Activated CD4-positive, alpha-beta memory T cell treated with anti-CD3 and anti-CD28 coated beads for 36 hours (primary cell): Measurements from ENCODE around the gene STAT3. TPM values are rescaled to one million over a fixed set of nuclear protein-coding genes. Genes with fewer than 3 reads are reported as not detected.
"Not testable (repeated sequence)": the region's sequence is repeated elsewhere in the genome, so short reads cannot be mapped to it uniquely, and the experiment has no call there.

Experiments
- CTCF ChIA-PET: fragments of 350-600 bp; sonication (Branson Sonifier 250); formaldehyde crosslinking; loops from one replicate; lab custom pipeline; 2021; ENCODE audit warnings: antibody characterized with exemption, inconsistent platforms; lab: Charles Lee
- POLR2A ChIA-PET: fragments of 350-600 bp; sonication (Branson Sonifier 250); formaldehyde crosslinking; loops from one replicate; lab custom pipeline; 2021; ENCODE audit warnings: antibody characterized with exemption; lab: Charles Lee
- DNase-seq: peaks from one replicate; pipeline ENCODE4 v3.0.0-alpha.2; 2020
- H3K27ac Mint-ChIP-seq: one replicate; pipeline ENCODE4 v1.8.0; 2021; ENCODE audit warnings: mixed read lengths
- H3K27me3 Mint-ChIP-seq: one replicate; pipeline ENCODE4 v1.8.0; 2021; ENCODE audit warnings: mixed read lengths
- H3K36me3 Mint-ChIP-seq: one replicate; pipeline ENCODE4 v1.8.0; 2021; ENCODE audit warnings: mixed read lengths
- H3K4me1 Mint-ChIP-seq: one replicate; pipeline ENCODE4 v1.8.0; 2021; ENCODE audit warnings: low read depth, mixed read lengths
- H3K4me3 Mint-ChIP-seq: one replicate; pipeline ENCODE4 v1.8.0; 2021; ENCODE audit warnings: mild to moderate bottlenecking, mixed read lengths
- H3K9me3 Mint-ChIP-seq: one replicate; pipeline ENCODE4 v1.8.0; 2021; ENCODE audit warnings: mixed read lengths
- intact Hi-C: fragments of 100-400 bp; cut with micrococcal nuclease; formaldehyde crosslinking; loops from one replicate; pipeline ENCODE4 v1.15.1; 2023
- total RNA-seq, 2 experiments: library from RNA; stranded (reverse); gene quantifications; one replicate each; pipeline ENCODE4 v1.2.3, GENCODE V29; 2021

The STAT3 gene
- total RNA-seq, 2 experiments from 2014 or later: 194 to 198 TPM

GRCh38 chr17:42378959-42379594, 9.2 kb downstream of the STAT3 start:
- peaks cover 32% of the 10 kb centered on the region for H3K36me3 Mint-ChIP-seq
- no peaks in the 10 kb centered on the region for H3K9me3 Mint-ChIP-seq
- DNase-seq: peak; percentile 48
- intact Hi-C loops: loop anchor here (1.0 kb wide), 2 partner anchors 8 to 42 kb away; no protein-coding TSS in a partner anchor
- H3K27ac Mint-ChIP-seq: peak overlapping the region; percentile 91
- CTCF ChIA-PET: interaction anchor here (0.7 to 1.7 kb wide), 8 partner anchors 10 to 148 kb away, joined by 3 to 6 read pairs (median 4); partner anchors contain the start of gene STAT3
- H3K4me1 Mint-ChIP-seq: peaks cover 66% of the 10 kb centered on the region
- peak overlapping the region; percentile 75 for H3K4me3 Mint-ChIP-seq
- no peaks in the 10 kb centered on the region for H3K27me3 Mint-ChIP-seq
- POLR2A ChIA-PET: interaction anchor here (0.7 to 1.8 kb wide), 6 partner anchors 9 to 43 kb away, joined by 3 to 11 read pairs (median 4); partner anchors contain the start of gene STAT3

- no peaks in the 10 kb centered on the region for H3K27me3 Mint-ChIP-seq
- CTCF ChIA-PET: interaction anchor here (0.6 to 1.4 kb wide), 6 partner anchors 10 to 149 kb away, joined by 3 to 6 read pairs (median 4); partner anchors contain the start of gene STAT3
- H3K27ac Mint-ChIP-seq: peak overlapping the region; percentile 91
- H3K9me3 Mint-ChIP-seq: no peaks in the 10 kb centered on the region
- intact Hi-C loops: no loop called here
- H3K4me3 Mint-ChIP-seq: peak overlapping the region; percentile 75
- peaks cover 65% of the 10 kb centered on the region for H3K4me1 Mint-ChIP-seq
- POLR2A ChIA-PET: interaction anchor here (0.7 to 1.8 kb wide), 5 partner anchors 10 to 43 kb away, joined by 3 to 11 read pairs (median 4); partner anchors contain the start of gene STAT3
- H3K36me3 Mint-ChIP-seq: peaks cover 34% of the 10 kb centered on the region
- no peak for DNase-seq
These were observed 9.8 kb downstream of the STAT3 start for GRCh38 chr17:42378359-42378958.

- peaks cover 56% of the 10 kb centered on the region for H3K4me1 Mint-ChIP-seq
- intact Hi-C loops: no loop called here
- DNase-seq: no peak
- H3K27me3 Mint-ChIP-seq: no peaks in the 10 kb centered on the region
- ChIA-PET POLR2A (interaction anchor here (1.1 kb wide), 1 partner anchor 15 kb away, joined by 3 read pairs; no protein-coding TSS in a partner anchor), CTCF (interaction anchor here (0.8 to 1.6 kb wide), 5 partner anchors 11 to 61 kb away, joined by 3 to 6 read pairs (median 4); no protein-coding TSS in a partner anchor)
- H3K36me3 Mint-ChIP-seq: peaks cover 25% of the 10 kb centered on the region
- H3K9me3 Mint-ChIP-seq: peaks cover 3% of the 10 kb centered on the region
- H3K4me3 Mint-ChIP-seq: no peak overlapping the region
- peak overlapping the region; percentile 51 for H3K27ac Mint-ChIP-seq
These were observed 14.3 kb downstream of the STAT3 start for GRCh38 chr17:42373896-42374295.

DNA sequence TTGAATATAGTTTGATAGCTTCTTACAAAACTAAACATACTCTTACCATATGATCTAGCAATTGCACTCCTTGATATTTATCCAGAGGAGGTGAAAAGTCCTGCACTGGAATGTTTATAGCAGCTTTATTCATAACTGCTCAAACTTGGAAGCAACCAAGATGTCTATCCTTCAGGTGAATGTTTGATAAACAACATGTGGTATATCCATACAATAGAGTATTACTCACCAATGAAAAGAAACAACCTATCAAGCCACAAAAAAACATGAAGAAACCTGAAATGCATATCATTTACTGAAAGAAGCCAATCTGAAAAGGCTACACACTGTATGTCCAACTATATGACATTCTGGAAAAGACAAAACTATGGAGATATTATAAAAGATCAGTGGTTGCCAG, 16.1 kb downstream of the STAT3 start:
- intact Hi-C loops: no loop called here
- H3K4me1 Mint-ChIP-seq: peaks cover 49% of the 10 kb centered on the region

GRCh38 chr17:42368797-42369561, 19.3 kb downstream of the STAT3 start:
- Mint-ChIP-seq H3K36me3 (peaks cover 29% of the 10 kb centered on the region), H3K4me1 (peaks cover 60% of the 10 kb centered on the region)
- POLR2A ChIA-PET: interaction anchor here (1.1 kb wide), 1 partner anchor 28 kb away, joined by 4 read pairs; no protein-coding TSS in a partner anchor
- H3K27me3 Mint-ChIP-seq, DNase-seq, H3K27ac Mint-ChIP-seq, H3K9me3 Mint-ChIP-seq, intact Hi-C loops, H3K4me3 Mint-ChIP-seq: not testable (repeated sequence)
- CTCF ChIA-PET: interaction anchor here (1.3 kb wide), 2 partner anchors 47 to 158 kb away, joined by 4 read pairs; no protein-coding TSS in a partner anchor

More for the DNA sequence above, 16.1 kb downstream of the STAT3 start:
- peak overlapping the region; percentile 51 for H3K27ac Mint-ChIP-seq
- CTCF ChIA-PET: interaction anchor here (0.7 to 1.4 kb wide), 2 partner anchors 34 to 50 kb away, joined by 3 to 5 read pairs; no protein-coding TSS in a partner anchor
- POLR2A ChIA-PET: no interaction called here
- H3K4me3 Mint-ChIP-seq: no peak overlapping the region
- peaks cover 3% of the 10 kb centered on the region for H3K9me3 Mint-ChIP-seq
- no peak for DNase-seq
- H3K27me3 Mint-ChIP-seq: no peaks in the 10 kb centered on the region
- H3K36me3 Mint-ChIP-seq: peaks cover 18% of the 10 kb centered on the region

GRCh38 chr17:42368310-42368709, 19.9 kb downstream of the STAT3 start:
- H3K9me3 Mint-ChIP-seq, H3K4me3 Mint-ChIP-seq, intact Hi-C loops, H3K27ac Mint-ChIP-seq, H3K27me3 Mint-ChIP-seq, POLR2A ChIA-PET, DNase-seq: not testable (repeated sequence)
- peaks cover 64% of the 10 kb centered on the region for H3K4me1 Mint-ChIP-seq
- peaks cover 30% of the 10 kb centered on the region for H3K36me3 Mint-ChIP-seq
- CTCF ChIA-PET: interaction anchor here (1.3 kb wide), 1 partner anchor 46 kb away, joined by 4 read pairs; no protein-coding TSS in a partner anchor

GRCh38 chr17:42366176-42367023, 21.8 kb downstream of the STAT3 start:
- intact Hi-C loops, H3K27me3 Mint-ChIP-seq, H3K4me3 Mint-ChIP-seq, DNase-seq, H3K9me3 Mint-ChIP-seq: not testable (repeated sequence)
- CTCF ChIA-PET: interaction anchor here (0.6 to 2.2 kb wide), 3 partner anchors 8 to 39 kb away, joined by 3 to 11 read pairs (median 3); no protein-coding TSS in a partner anchor
- peaks cover 35% of the 10 kb centered on the region for H3K36me3 Mint-ChIP-seq
- H3K27ac Mint-ChIP-seq: peak overlapping the region; percentile 19
- POLR2A ChIA-PET: interaction anchor here (0.6 kb wide), 2 partner anchors 21 to 26 kb away, joined by 3 read pairs; no protein-coding TSS in a partner anchor
- H3K4me1 Mint-ChIP-seq: peaks cover 74% of the 10 kb centered on the region

GRCh38 chr17:42365136-42365535, 23.1 kb downstream of the STAT3 start:
- H3K9me3 Mint-ChIP-seq: no peaks in the 10 kb centered on the region
- no peaks in the 10 kb centered on the region for H3K27me3 Mint-ChIP-seq
- POLR2A ChIA-PET: interaction anchor here (1.3 kb wide), 1 partner anchor 23 kb away, joined by 5 read pairs; the partner anchor contains the start of gene STAT3
- H3K27ac Mint-ChIP-seq: peak overlapping the region; percentile 71
- peaks cover 34% of the 10 kb centered on the region for H3K36me3 Mint-ChIP-seq
- DNase-seq: peak; percentile 53
- intact Hi-C loops: loop anchor here (2.0 kb wide), 1 partner anchor 24 kb away; the partner anchor contains the start of gene STAT3
- CTCF ChIA-PET: interaction anchor here (0.8 to 2.2 kb wide), 4 partner anchors 14 to 65 kb away, joined by 3 to 11 read pairs (median 4); no protein-coding TSS in a partner anchor
- no peak overlapping the region for H3K4me3 Mint-ChIP-seq
- peaks cover 71% of the 10 kb centered on the region for H3K4me1 Mint-ChIP-seq

DNA sequence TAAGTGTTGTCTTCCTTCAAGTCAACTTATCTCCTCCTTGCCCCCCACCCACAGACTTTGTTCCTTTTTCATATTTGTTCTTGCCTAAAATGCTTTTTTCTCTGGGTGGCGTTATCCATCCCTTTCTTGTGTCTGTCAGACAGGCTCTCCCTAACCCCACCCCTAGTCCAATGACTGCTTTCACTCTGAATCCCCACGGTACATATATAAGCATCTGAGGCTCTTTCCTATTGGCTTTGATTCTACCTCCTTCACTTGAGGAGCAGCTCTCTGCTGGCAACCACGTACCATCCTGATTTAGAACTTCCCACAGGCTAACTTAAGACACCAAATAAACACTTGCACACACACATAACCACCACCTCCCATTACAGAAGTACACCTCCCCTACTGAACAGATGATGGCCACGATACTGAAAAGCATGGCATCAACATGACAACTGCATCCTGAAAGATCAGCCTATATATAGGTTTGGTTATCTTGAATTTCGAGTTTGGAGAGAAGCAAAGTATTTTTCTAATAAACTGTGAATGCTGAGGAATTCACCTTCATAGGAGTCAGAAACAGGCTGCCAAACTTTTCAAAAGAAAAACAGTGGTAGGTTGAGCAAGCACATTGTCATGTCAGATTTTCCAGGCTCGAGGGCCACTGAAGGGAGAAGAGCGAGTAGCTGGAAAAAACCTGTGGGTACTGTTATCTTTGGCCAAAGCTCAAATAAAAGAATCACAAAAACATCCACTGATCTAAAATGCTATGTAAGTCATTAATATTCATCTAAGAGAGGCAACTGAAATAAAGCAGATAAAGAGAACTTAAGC, 24.3 kb downstream of the STAT3 start:
- intact Hi-C loops: loop anchor here (1.0 to 2.0 kb wide), 2 partner anchors 22 to 25 kb away; partner anchors contain the start of gene STAT3
- peaks cover 34% of the 10 kb centered on the region for H3K36me3 Mint-ChIP-seq
- peaks cover 74% of the 10 kb centered on the region for H3K4me1 Mint-ChIP-seq
- H3K27ac Mint-ChIP-seq: peak overlapping the region; percentile 71
- H3K27me3 Mint-ChIP-seq: no peaks in the 10 kb centered on the region
- CTCF ChIA-PET: interaction anchor here (0.9 to 2.1 kb wide), 3 partner anchors 25 to 66 kb away, joined by 4 to 5 read pairs (median 4); partner anchors contain the start of gene STAT3
- POLR2A ChIA-PET: interaction anchor here (1.3 kb wide), 1 partner anchor 24 kb away, joined by 5 read pairs; the partner anchor contains the start of gene STAT3
- peak; percentile 43 for DNase-seq
- no peaks in the 10 kb centered on the region for H3K9me3 Mint-ChIP-seq
- H3K4me3 Mint-ChIP-seq: no peak overlapping the region

- no peak for DNase-seq
- intact Hi-C loops: no loop called here
- Mint-ChIP-seq H3K4me1 (peaks cover 76% of the 10 kb centered on the region), H3K4me3 (no peak overlapping the region), H3K27me3 (no peaks in the 10 kb centered on the region), H3K36me3 (peaks cover 34% of the 10 kb centered on the region), H3K9me3 (no peaks in the 10 kb centered on the region), H3K27ac (peak overlapping the region; percentile 44)
- ChIA-PET POLR2A (no interaction called here), CTCF (interaction anchor here (2.1 kb wide), 1 partner anchor 25 kb away, joined by 4 read pairs; the partner anchor contains the start of gene STAT3)
These were observed 25.0 kb downstream of the STAT3 start for GRCh38 chr17:42363231-42363630.
